Keratinocyte (primary cell): ENCODE measurements around the gene ZHX3. TPM values are rescaled to one million over a fixed set of nuclear protein-coding genes. Genes with fewer than 3 reads are reported as not detected.

Experiments
- DNase-seq: peaks from one replicate; pipeline ENCODE4 v3.0.0-alpha.2; 2011; ENCODE audit warnings: low read depth, missing footprints, low spot score
- FAIRE-seq: peaks from 2 replicates; lab custom pipeline; 2011; peaks lifted over from hg19 to GRCh38; lab: Jason Lieb, UNC
- H2AFZ ChIP-seq: 2 replicates; pipeline ENCODE4 v1.6.0; 2012; ENCODE audit warnings: low read length, control low read depth, inconsistent platforms; ENCODE audit not compliant: control insufficient read depth
- H3K27ac ChIP-seq: 2 replicates; pipeline ENCODE4 v1.5.1; 2011; ENCODE audit warnings: low read length; ENCODE audit not compliant: control insufficient read depth, insufficient read depth
- H3K27me3 ChIP-seq: 3 replicates; pipeline ENCODE4 v1.6.0; 2011; ENCODE audit warnings: low read length; ENCODE audit not compliant: control insufficient read depth, insufficient read depth; ENCODE audit errors: extremely low read depth
- H3K36me3 ChIP-seq, 2 experiments: 2 replicates in 1 of 2; 3 replicates in 1 of 2; pipeline ENCODE4 v1.5.1; 2011; ENCODE audit warnings: low read length in 2 of 2, mild to moderate bottlenecking in 1 of 2; ENCODE audit not compliant: control insufficient read depth in 2 of 2, insufficient read depth in 2 of 2; ENCODE audit errors: extremely low read depth in 1 of 2
- H3K4me1 ChIP-seq: 3 replicates; pipeline ENCODE4 v1.5.1; 2011; ENCODE audit warnings: low read length; ENCODE audit not compliant: control insufficient read depth, insufficient read depth; ENCODE audit errors: extremely low read depth
- H3K4me2 ChIP-seq: 3 replicates; pipeline ENCODE4 v1.6.0; 2011; ENCODE audit warnings: low read depth, low read length; ENCODE audit not compliant: control insufficient read depth, insufficient read depth; ENCODE audit errors: extremely low read depth
- H3K4me3 ChIP-seq, 3 experiments: fragments of 200-600 bp in 1 of 3; sonication (generic) in 1 of 3; 2 replicates in 2 of 3; 3 replicates in 1 of 3; pipeline ENCODE4 v1.5.1; 2011 to 2016; ENCODE audit warnings: low read length in 3 of 3, mild to moderate bottlenecking in 3 of 3, control low read depth in 2 of 3, inconsistent platforms in 1 of 3, low read depth in 1 of 3, mixed read lengths in 1 of 3, mixed run types in 1 of 3, moderate library complexity in 1 of 3; ENCODE audit not compliant: control insufficient read depth in 2 of 3, insufficient read depth in 2 of 3; ENCODE audit errors: extremely low read depth in 1 of 3
- H3K79me2 ChIP-seq: 2 replicates; pipeline ENCODE4 v1.6.0; 2012; ENCODE audit warnings: low read length; ENCODE audit not compliant: control insufficient read depth, insufficient read depth
- H3K9ac ChIP-seq: 3 replicates; pipeline ENCODE4 v1.6.0; 2011; ENCODE audit warnings: low read length; ENCODE audit not compliant: control insufficient read depth, insufficient read depth; ENCODE audit errors: extremely low read depth
- H3K9me1 ChIP-seq: 3 replicates; pipeline ENCODE4 v1.6.0; 2011; ENCODE audit warnings: low read length; ENCODE audit not compliant: control insufficient read depth, insufficient read depth; ENCODE audit errors: extremely low read depth
- H3K9me3 ChIP-seq: 2 replicates; pipeline ENCODE4 v1.5.1; 2012; ENCODE audit warnings: low read depth, low read length; ENCODE audit not compliant: control insufficient read depth
- H4K20me1 ChIP-seq: 3 replicates; pipeline ENCODE4 v1.6.0; 2011; ENCODE audit warnings: low read length; ENCODE audit not compliant: control insufficient read depth, insufficient read depth; ENCODE audit errors: extremely low read depth
- CTCF ChIP-seq, 3 experiments: IDR thresholded peaks in 1 of 3; conservative IDR thresholded peaks in 1 of 3; optimal IDR thresholded peaks in 1 of 3; 2 replicates in 2 of 3; 3 replicates in 1 of 3; pipeline versions ENCODE3 to v1.5.1; 2011; ENCODE audit warnings: low read length in 3 of 3, mild to moderate bottlenecking in 3 of 3, moderate library complexity in 2 of 3, control low read depth in 1 of 3, inconsistent platforms in 1 of 3; ENCODE audit not compliant: insufficient read depth in 2 of 3; ENCODE audit errors: extremely low read depth in 1 of 3
- EZH2 ChIP-seq: IDR thresholded peaks from one replicate; pipeline ENCODE4 v1.6.1; 2012; ENCODE audit warnings: inconsistent platforms, mild to moderate bottlenecking, low read length, moderate library complexity
- dilution Hi-C: fragments of 300-500 bp; cut with MboI; formaldehyde crosslinking; loops from one replicate; pipeline ENCODE4 v1.7.0; 2020; ENCODE audit warnings: low sequenced_read_pairs; ENCODE audit not compliant: extremely low pct_ligation_motif_present
- polyA plus RNA-seq, 5 experiments: library from polyadenylated mRNA; depleted of rRNA in 3 of 5; stranded (reverse) in 3 of 5; stranded (forward) in 1 of 5; unstranded in 1 of 5; fragments of >200 nt; gene quantifications; 1 replicate in 1 of 5; 2 replicates in 3 of 5; 3 replicates in 1 of 5; pipeline versions ENCODE4 v1.2.1 to v1.2.3, GENCODE V29; 2011 to 2012; ENCODE audit warnings: missing spikeins in 2 of 5, low read depth in 1 of 5, low replicate concordance in 1 of 5

Gene ZHX3
- polyA plus RNA-seq, 1 donor (not counting 4 experiments of a cell fraction or from before 2014, with no cell fraction given), result 16.5 TPM

DNA sequence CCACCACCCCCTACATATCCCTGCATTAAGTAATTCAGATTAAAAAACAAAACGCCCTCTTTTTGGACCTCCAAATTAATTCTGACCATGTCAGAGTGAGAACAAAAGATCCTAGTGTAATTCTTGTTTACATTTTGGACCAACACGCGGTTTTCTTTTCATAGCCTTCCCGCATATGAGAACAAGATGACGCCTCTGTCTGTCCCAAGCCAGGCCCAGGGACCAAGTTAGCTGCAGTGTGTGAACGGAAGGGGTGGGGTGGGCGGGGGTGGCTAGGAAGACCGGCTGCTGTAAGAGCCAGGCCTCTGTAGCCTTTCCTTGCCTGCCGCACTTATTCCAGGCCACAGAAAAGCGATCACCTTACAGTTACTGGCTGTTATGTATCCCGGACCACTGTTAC lies 112.2 kb downstream of the ZHX3 start:
- no peak for TF ChIP-seq EZH2
- TF ChIP-seq CTCF (optimal IDR thresholded peaks at IDR 0.05 in 1 of 3, IDR thresholded peaks at IDR 0.05 in 1 of 3, conservative IDR thresholded peaks at IDR 0.05 in 1 of 3; ENCODE audit: extremely low read depth in 1 of 3, insufficient read depth in 2 of 3, low read length in 3 of 3), result no peak
- no peaks in the 10 kb centered on the region for H3K9me1 ChIP-seq
- H3K4me3 ChIP-seq, result no peak overlapping the region
- H4K20me1 ChIP-seq, result no peaks in the 10 kb centered on the region
- no peak overlapping the region for H3K4me2 ChIP-seq
- H3K79me2 ChIP-seq, result no peaks in the 10 kb centered on the region
- H3K9ac ChIP-seq, result no peak overlapping the region
- FAIRE-seq (no peak), DNase-seq (no peak)
- no peaks in the 10 kb centered on the region for H3K9me3 ChIP-seq
- H3K4me1 ChIP-seq, result no peaks in the 10 kb centered on the region
- H2AFZ ChIP-seq, result no peak overlapping the region
- no peak overlapping the region for H3K27ac ChIP-seq
- dilution Hi-C loops, result no loop called here
- H3K27me3 ChIP-seq, result no peaks in the 10 kb centered on the region
- H3K36me3 ChIP-seq, result peaks cover 0 to 12% of the 10 kb centered on the region in 2 experiments

GRCh38 chr20:41204304-41205265 lies 112.9 kb downstream of the ZHX3 start:
- DNase-seq, result no peak
- dilution Hi-C loops, result no loop called here
- no peak for FAIRE-seq

More at GRCh38 chr20:41204304-41205265, 112.9 kb downstream of the ZHX3 start:
- Histone ChIP-seq H3K36me3 (peaks cover 0 to 12% of the 10 kb centered on the region in 2 experiments), H3K4me3 (no peak overlapping the region), H3K9me1 (no peaks in the 10 kb centered on the region), H3K4me1 (no peaks in the 10 kb centered on the region), H3K4me2 (no peak overlapping the region), H2AFZ (no peak overlapping the region), H3K9ac (no peak overlapping the region), H3K27me3 (no peaks in the 10 kb centered on the region), H3K79me2 (no peaks in the 10 kb centered on the region), H4K20me1 (no peaks in the 10 kb centered on the region), H3K9me3 (no peaks in the 10 kb centered on the region), H3K27ac (no peak overlapping the region)
- no peak for TF ChIP-seq EZH2
- TF ChIP-seq CTCF (optimal IDR thresholded peaks at IDR 0.05 in 1 of 3, IDR thresholded peaks at IDR 0.05 in 1 of 3, conservative IDR thresholded peaks at IDR 0.05 in 1 of 3; ENCODE audit: extremely low read depth in 1 of 3, insufficient read depth in 2 of 3, low read length in 3 of 3), result no peak
